MM.1S (cell line): ENCODE results near the gene OR5T3.

Experiments used
- DNase-seq: peaks from one replicate; pipeline ENCODE4 v3.0.0-alpha.2; 2015
- H2AFZ ChIP-seq: fragments of 300-600 bp; sonication (generic); 2 replicates; pipeline ENCODE4 v1.6.0; 2016; ENCODE audit warnings: antibody characterized with exemption, low read length
- H3F3A ChIP-seq: fragments of 300-600 bp; sonication (generic); 2 replicates; pipeline ENCODE4 v1.6.1; 2016; ENCODE audit warnings: mild to moderate bottlenecking, antibody characterized with exemption, low read length, moderate library complexity, mixed read lengths; ENCODE audit not compliant: insufficient read depth
- H3K27ac ChIP-seq: fragments of 300-600 bp; sonication (generic); 2 replicates; pipeline ENCODE4 v1.5.1; 2016; ENCODE audit warnings: mild to moderate bottlenecking, low read length
- H3K27me3 ChIP-seq: fragments of 300-600 bp; sonication (generic); replicated peaks from 2 replicates; pipeline ENCODE4 v1.6.0; 2016; ENCODE audit warnings: low read length; ENCODE audit not compliant: insufficient read depth
- H3K36me3 ChIP-seq: fragments of 300-600 bp; sonication (generic); replicated peaks from 2 replicates; pipeline ENCODE4 v1.6.1; 2016; ENCODE audit warnings: mild to moderate bottlenecking, low read length, mixed read lengths; ENCODE audit not compliant: insufficient read depth
- H3K4me1 ChIP-seq: fragments of 300-600 bp; sonication (generic); 2 replicates; pipeline ENCODE4 v1.6.1; 2016; ENCODE audit warnings: low read length, mixed read lengths
- H3K4me2 ChIP-seq: fragments of 300-600 bp; sonication (generic); 2 replicates; pipeline ENCODE4 v1.6.0; 2016; ENCODE audit warnings: low read depth, low read length
- H3K4me3 ChIP-seq: fragments of 300-600 bp; sonication (generic); 2 replicates; pipeline ENCODE4 v1.5.1; 2016; ENCODE audit warnings: low read length, mixed read lengths
- H3K79me2 ChIP-seq: fragments of 300-600 bp; sonication (generic); 2 replicates; pipeline ENCODE4 v1.6.1; 2016; ENCODE audit warnings: mixed run types, low read length, mixed read lengths
- H3K9ac ChIP-seq: fragments of 300-600 bp; sonication (generic); 2 replicates; pipeline ENCODE4 v1.6.1; 2016; ENCODE audit warnings: low read length, mixed read lengths
- H3K9me2 ChIP-seq: fragments of 300-600 bp; sonication (generic); replicated peaks from 2 replicates; pipeline ENCODE4 v1.6.1; 2016; ENCODE audit warnings: mild to moderate bottlenecking, low read length, mixed read lengths; ENCODE audit not compliant: insufficient read depth
- H3K9me3 ChIP-seq: fragments of 300-600 bp; sonication (generic); replicated peaks from 2 replicates; pipeline ENCODE4 v1.6.1; 2016; ENCODE audit warnings: mild to moderate bottlenecking, low read length, mixed read lengths; ENCODE audit not compliant: insufficient read depth
- H4K20me1 ChIP-seq: fragments of 300-600 bp; sonication (generic); 2 replicates; pipeline ENCODE4 v1.6.1; 2016; ENCODE audit warnings: mild to moderate bottlenecking, low read length, moderate library complexity, mixed read lengths; ENCODE audit not compliant: insufficient read depth
- EZH2 ChIP-seq: fragments of 300-600 bp; sonication (generic); optimal IDR thresholded peaks from 2 replicates; pipeline ENCODE3; 2017; ENCODE audit warnings: low read depth, mild to moderate bottlenecking, antibody characterized with exemption, low read length, mixed read lengths
- EZH2phosphoT487 ChIP-seq: fragments of 300-600 bp; sonication (generic); IDR thresholded peaks from 2 replicates; pipeline ENCODE4 v1.6.1; 2018; ENCODE audit warnings: antibody characterized with exemption, low read length
- TF ChIP-seq, protein P1 (sequence below): fragments of 300-600 bp; sonication (generic); IDR thresholded peaks from 2 replicates; pipeline ENCODE4 v1.5.1; 2016; ENCODE audit warnings: antibody characterized with exemption, low read length, mixed read lengths

Gene OR5T3

GRCh38 chr11:56234155-56234554 lies 17.9 kb upstream of the OR5T3 start, which contains the start of gene OR5T2:
Gene OR5T2 (minus strand): TSS chr11:56234255. CDS start chr11:56233062, 1,193 bp downstream.
- no peaks in the 10 kb centered on the region for H3K9me3 ChIP-seq
- no peak for DNase-seq
- no peak for TF ChIP-seq EZH2
- TF ChIP-seq, protein P1, sequence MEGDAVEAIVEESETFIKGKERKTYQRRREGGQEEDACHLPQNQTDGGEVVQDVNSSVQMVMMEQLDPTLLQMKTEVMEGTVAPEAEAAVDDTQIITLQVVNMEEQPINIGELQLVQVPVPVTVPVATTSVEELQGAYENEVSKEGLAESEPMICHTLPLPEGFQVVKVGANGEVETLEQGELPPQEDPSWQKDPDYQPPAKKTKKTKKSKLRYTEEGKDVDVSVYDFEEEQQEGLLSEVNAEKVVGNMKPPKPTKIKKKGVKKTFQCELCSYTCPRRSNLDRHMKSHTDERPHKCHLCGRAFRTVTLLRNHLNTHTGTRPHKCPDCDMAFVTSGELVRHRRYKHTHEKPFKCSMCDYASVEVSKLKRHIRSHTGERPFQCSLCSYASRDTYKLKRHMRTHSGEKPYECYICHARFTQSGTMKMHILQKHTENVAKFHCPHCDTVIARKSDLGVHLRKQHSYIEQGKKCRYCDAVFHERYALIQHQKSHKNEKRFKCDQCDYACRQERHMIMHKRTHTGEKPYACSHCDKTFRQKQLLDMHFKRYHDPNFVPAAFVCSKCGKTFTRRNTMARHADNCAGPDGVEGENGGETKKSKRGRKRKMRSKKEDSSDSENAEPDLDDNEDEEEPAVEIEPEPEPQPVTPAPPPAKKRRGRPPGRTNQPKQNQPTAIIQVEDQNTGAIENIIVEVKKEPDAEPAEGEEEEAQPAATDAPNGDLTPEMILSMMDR, result no peak
- TF ChIP-seq EZH2phosphoT487, result no peak

DNA sequence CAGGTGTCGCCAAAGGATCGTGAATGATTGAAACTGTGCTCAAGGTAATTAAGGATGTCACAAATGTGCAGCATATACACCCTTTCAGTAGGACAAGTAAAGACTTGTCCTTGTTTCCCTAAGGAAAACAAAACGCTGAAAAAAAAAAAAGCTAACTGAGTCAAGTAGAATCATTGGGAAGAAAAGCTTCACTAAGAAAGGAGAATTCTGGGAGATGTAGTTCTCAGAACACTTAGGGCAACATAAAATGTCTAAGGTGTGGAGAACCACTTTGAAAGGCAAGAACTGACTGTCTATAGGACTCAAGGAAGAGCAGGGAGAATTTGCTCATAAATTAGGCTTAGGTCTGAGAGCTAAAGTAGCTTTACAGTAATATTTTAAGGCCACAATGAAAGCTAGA lies 19.0 kb downstream of the OR5T3 start:
- Histone ChIP-seq H3K4me3 (no peak overlapping the region), H3K9ac (no peak overlapping the region), H3K4me1 (no peaks in the 10 kb centered on the region), H3K27me3 (no peaks in the 10 kb centered on the region), H3K27ac (no peak overlapping the region), H3K9me2 (no peaks in the 10 kb centered on the region), H2AFZ (no peak overlapping the region), H3F3A (no peaks in the 10 kb centered on the region), H3K9me3 (no peaks in the 10 kb centered on the region), H3K79me2 (no peaks in the 10 kb centered on the region), H3K36me3 (no peaks in the 10 kb centered on the region), H3K4me2 (no peak overlapping the region), H4K20me1 (no peaks in the 10 kb centered on the region)
- TF ChIP-seq, protein P1, result no peak
- TF ChIP-seq EZH2phosphoT487 (no peak), EZH2 (no peak)
- DNase-seq, result no peak

More at GRCh38 chr11:56234155-56234554, 17.9 kb upstream of the OR5T3 start, which contains the start of gene OR5T2:
- Histone ChIP-seq H2AFZ (no peak within 1 kb of the TSS), H3K27me3 (no peaks in the 10 kb centered on the region), H3K36me3 (no peaks in the 10 kb centered on the region), H3K27ac (no peak within 1 kb of the TSS), H3K9me2 (no peaks in the 10 kb centered on the region), H3K9ac (no peak within 1 kb of the TSS), H4K20me1 (no peaks in the 10 kb centered on the region), H3K4me3 (no peak within 1 kb of the TSS), H3K4me2 (no peak within 1 kb of the TSS), H3K79me2 (no peaks in the 10 kb centered on the region), H3K4me1 (no peaks in the 10 kb centered on the region), H3F3A (no peaks in the 10 kb centered on the region)

GRCh38 chr11:56273854-56274253 lies 21.8 kb downstream of the OR5T3 start, which contains the start of gene OR5T1:
Gene OR5T1 (plus strand): TSS chr11:56274154. CDS start chr11:56275639, 1,485 bp downstream.
- H3K27me3 ChIP-seq, result no peaks in the 10 kb centered on the region
- H3K4me2 ChIP-seq, result no peak within 1 kb of the TSS
- no peaks in the 10 kb centered on the region for H3K36me3 ChIP-seq
- no peak for DNase-seq
- no peaks in the 10 kb centered on the region for H3K4me1 ChIP-seq
- no peak within 1 kb of the TSS for H3K9ac ChIP-seq
- H3K27ac ChIP-seq, result no peak within 1 kb of the TSS
- no peaks in the 10 kb centered on the region for H4K20me1 ChIP-seq
- H2AFZ ChIP-seq, result no peak within 1 kb of the TSS
- H3K4me3 ChIP-seq, result no peak within 1 kb of the TSS
- H3F3A ChIP-seq, result no peaks in the 10 kb centered on the region
- no peaks in the 10 kb centered on the region for H3K9me3 ChIP-seq
- H3K9me2 ChIP-seq, result no peaks in the 10 kb centered on the region
- H3K79me2 ChIP-seq, result no peaks in the 10 kb centered on the region
- TF ChIP-seq EZH2phosphoT487 (no peak), EZH2 (no peak)
- TF ChIP-seq, protein P1, result no peak
